ENCODE results near the gene KNTC1. TPM values are rescaled to one million over a fixed set of nuclear protein-coding genes. Genes with fewer than 3 reads are reported as not detected.
"Not testable (repeated sequence)": the region's sequence is repeated elsewhere in the genome, so short reads cannot be mapped to it uniquely, and the experiment has no call there.

The KNTC1 gene, protein sequence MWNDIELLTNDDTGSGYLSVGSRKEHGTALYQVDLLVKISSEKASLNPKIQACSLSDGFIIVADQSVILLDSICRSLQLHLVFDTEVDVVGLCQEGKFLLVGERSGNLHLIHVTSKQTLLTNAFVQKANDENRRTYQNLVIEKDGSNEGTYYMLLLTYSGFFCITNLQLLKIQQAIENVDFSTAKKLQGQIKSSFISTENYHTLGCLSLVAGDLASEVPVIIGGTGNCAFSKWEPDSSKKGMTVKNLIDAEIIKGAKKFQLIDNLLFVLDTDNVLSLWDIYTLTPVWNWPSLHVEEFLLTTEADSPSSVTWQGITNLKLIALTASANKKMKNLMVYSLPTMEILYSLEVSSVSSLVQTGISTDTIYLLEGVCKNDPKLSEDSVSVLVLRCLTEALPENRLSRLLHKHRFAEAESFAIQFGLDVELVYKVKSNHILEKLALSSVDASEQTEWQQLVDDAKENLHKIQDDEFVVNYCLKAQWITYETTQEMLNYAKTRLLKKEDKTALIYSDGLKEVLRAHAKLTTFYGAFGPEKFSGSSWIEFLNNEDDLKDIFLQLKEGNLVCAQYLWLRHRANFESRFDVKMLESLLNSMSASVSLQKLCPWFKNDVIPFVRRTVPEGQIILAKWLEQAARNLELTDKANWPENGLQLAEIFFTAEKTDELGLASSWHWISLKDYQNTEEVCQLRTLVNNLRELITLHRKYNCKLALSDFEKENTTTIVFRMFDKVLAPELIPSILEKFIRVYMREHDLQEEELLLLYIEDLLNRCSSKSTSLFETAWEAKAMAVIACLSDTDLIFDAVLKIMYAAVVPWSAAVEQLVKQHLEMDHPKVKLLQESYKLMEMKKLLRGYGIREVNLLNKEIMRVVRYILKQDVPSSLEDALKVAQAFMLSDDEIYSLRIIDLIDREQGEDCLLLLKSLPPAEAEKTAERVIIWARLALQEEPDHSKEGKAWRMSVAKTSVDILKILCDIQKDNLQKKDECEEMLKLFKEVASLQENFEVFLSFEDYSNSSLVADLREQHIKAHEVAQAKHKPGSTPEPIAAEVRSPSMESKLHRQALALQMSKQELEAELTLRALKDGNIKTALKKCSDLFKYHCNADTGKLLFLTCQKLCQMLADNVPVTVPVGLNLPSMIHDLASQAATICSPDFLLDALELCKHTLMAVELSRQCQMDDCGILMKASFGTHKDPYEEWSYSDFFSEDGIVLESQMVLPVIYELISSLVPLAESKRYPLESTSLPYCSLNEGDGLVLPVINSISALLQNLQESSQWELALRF (N-terminal part only)
- polyA plus RNA-seq (2013, experiment 1 of 4) = 125 TPM
- 122 TPM for polyA plus RNA-seq (2013, experiment 2 of 4)
- polyA plus RNA-seq (2013, experiment 3 of 4) = 90.6 TPM
- 97.6 TPM for polyA plus RNA-seq (2013, experiment 4 of 4)

GRCh38 chr12:122526683-122527477 is at the start of gene KNTC1, which contains the start of gene RSRC2:
KNTC1 (plus strand) TSS chr12:122527249; CDS start chr12:122530064, 2,815 bp downstream.
RSRC2 (minus strand) TSS chr12:122526936; CDS start chr12:122526853, 83 bp downstream.
- no peaks in the 10 kb centered on the region for H3K9me3 ChIP-seq (ENCODE audit: control insufficient read depth, low read length)
- H3K4me1 ChIP-seq (ENCODE audit: control insufficient read depth, insufficient read depth, low read length) = peaks cover 19% of the 10 kb centered on the region
- H3K27me3 ChIP-seq (ENCODE audit: control insufficient read depth, insufficient read depth, low read length, poor library complexity, severe bottlenecking) = no peaks in the 10 kb centered on the region
- peaks cover 13% of the 10 kb centered on the region for H3K36me3 ChIP-seq (ENCODE audit: control insufficient read depth, insufficient read depth, low read length)
- peak within 1 kb of the TSS; percentile 68 for H3K4me3 ChIP-seq (ENCODE audit: insufficient read depth, low read depth, low read length)
- 0% methylated on average over 51 of the region's 51 CpGs for WGBS, 2 experiments
- H3K27ac ChIP-seq (ENCODE audit: insufficient read depth, low read depth, low read length, poor library complexity, severe bottlenecking) = peak within 1 kb of the TSS; percentile 100

DNA sequence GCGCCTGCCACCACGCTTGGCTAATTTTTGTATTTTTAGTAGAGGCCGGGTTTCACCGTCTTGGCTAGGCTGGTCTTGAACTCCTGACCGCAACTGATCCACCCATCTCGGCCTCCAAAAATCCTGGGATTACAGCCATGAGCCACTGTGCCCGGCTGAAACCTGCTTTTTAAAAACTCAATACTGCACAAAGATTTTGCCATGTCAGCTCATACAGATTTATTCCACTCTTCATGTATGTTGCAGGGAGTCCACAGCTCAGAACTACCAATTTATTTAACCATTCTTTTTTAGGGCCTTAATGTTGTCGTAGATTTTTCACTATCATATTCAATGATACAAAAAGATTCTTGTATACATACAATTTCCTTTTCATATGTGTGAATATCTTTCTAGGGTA is 46.3 kb upstream of the KNTC1 start:
- H3K27me3 ChIP-seq (ENCODE audit: control insufficient read depth, insufficient read depth, low read length, poor library complexity, severe bottlenecking) = no peaks in the 10 kb centered on the region
- H3K4me1 ChIP-seq (ENCODE audit: control insufficient read depth, insufficient read depth, low read length) = no peaks in the 10 kb centered on the region
- H3K4me3 ChIP-seq (ENCODE audit: insufficient read depth, low read depth, low read length) = no peak overlapping the region
- 94% methylated on average over 7 to 8 of the region's 8 CpGs for WGBS, 2 experiments
- H3K9me3 ChIP-seq (ENCODE audit: control insufficient read depth, low read length) = no peaks in the 10 kb centered on the region
- H3K27ac ChIP-seq (ENCODE audit: insufficient read depth, low read depth, low read length, poor library complexity, severe bottlenecking) = no peak overlapping the region
- H3K36me3 ChIP-seq (ENCODE audit: control insufficient read depth, insufficient read depth, low read length) = peaks cover 48% of the 10 kb centered on the region

GRCh38 chr12:122481861-122482260 is 45.2 kb upstream of the KNTC1 start:
- Histone ChIP-seq H3K9me3 (ENCODE audit: control insufficient read depth, low read length) (no peaks in the 10 kb centered on the region), H3K4me3 (ENCODE audit: insufficient read depth, low read depth, low read length) (no peak overlapping the region), H3K27ac (ENCODE audit: insufficient read depth, low read depth, low read length, poor library complexity, severe bottlenecking) (no peak overlapping the region), H3K36me3 (ENCODE audit: control insufficient read depth, insufficient read depth, low read length) (peaks cover 45% of the 10 kb centered on the region), H3K27me3 (ENCODE audit: control insufficient read depth, insufficient read depth, low read length, poor library complexity, severe bottlenecking) (no peaks in the 10 kb centered on the region), H3K4me1 (ENCODE audit: control insufficient read depth, insufficient read depth, low read length) (no peaks in the 10 kb centered on the region)
- WGBS, 2 experiments = 88 to 96% methylated on average over 4 of the region's 6 CpGs

DNA sequence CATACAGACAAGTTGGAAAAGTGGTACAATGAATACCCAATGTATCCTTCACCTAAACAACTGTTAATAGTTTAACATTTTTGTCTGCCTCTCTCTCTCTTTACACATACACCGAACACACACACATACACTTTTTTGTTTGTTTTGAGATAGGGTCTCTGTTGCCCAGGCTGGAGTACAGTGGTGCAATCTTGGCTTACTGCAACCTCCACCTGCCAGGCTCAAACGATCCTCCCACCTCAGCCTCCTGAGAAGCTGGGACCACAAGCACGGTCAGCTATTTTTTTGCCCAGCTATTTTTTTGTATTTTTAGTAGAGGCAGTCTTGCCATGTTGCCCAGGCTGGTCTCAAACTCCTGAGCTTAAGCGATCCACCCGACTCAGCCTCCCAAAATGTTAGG is 43.1 kb upstream of the KNTC1 start:
- no peaks in the 10 kb centered on the region for H3K27me3 ChIP-seq (ENCODE audit: control insufficient read depth, insufficient read depth, low read length, poor library complexity, severe bottlenecking)
- no peaks in the 10 kb centered on the region for H3K9me3 ChIP-seq (ENCODE audit: control insufficient read depth, low read length)
- peaks cover 46% of the 10 kb centered on the region for H3K36me3 ChIP-seq (ENCODE audit: control insufficient read depth, insufficient read depth, low read length)
- no peak overlapping the region for H3K4me3 ChIP-seq (ENCODE audit: insufficient read depth, low read depth, low read length)
- H3K4me1 ChIP-seq (ENCODE audit: control insufficient read depth, insufficient read depth, low read length) = no peaks in the 10 kb centered on the region
- 90 to 91% methylated on average over 5 of the region's 5 CpGs for WGBS, 2 experiments
- H3K27ac ChIP-seq (ENCODE audit: insufficient read depth, low read depth, low read length, poor library complexity, severe bottlenecking) = no peak overlapping the region

DNA sequence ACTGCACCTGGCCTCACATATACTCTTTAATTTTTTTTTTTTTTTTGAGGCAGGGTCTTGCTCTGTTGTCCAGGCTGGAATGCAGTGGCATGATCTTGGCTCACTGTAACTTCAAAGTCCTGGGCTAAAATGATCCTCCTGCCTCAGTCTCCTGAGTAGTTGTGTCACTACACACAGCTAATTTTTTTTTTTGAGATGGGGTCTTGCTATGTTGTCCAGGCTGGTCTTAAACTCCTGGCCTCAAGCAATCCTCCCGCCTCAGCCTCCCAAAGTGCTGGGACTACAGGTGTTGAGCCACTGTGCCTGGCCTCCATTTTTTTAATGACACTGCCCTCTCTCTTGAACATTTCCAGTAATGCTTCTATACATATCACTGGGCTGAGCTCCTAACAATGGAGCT is 42.7 kb upstream of the KNTC1 start:
- not testable (repeated sequence) for H3K4me3 ChIP-seq (ENCODE audit: insufficient read depth, low read depth, low read length); H3K27me3 ChIP-seq (ENCODE audit: control insufficient read depth, insufficient read depth, low read length, poor library complexity, severe bottlenecking); H3K9me3 ChIP-seq (ENCODE audit: control insufficient read depth, low read length); H3K27ac ChIP-seq (ENCODE audit: insufficient read depth, low read depth, low read length, poor library complexity, severe bottlenecking); H3K4me1 ChIP-seq (ENCODE audit: control insufficient read depth, insufficient read depth, low read length)
- WGBS, 2 experiments = 94 to 95% methylated on average over 1 of the region's 1 CpG
- H3K36me3 ChIP-seq (ENCODE audit: control insufficient read depth, insufficient read depth, low read length) = peaks cover 50% of the 10 kb centered on the region

DNA sequence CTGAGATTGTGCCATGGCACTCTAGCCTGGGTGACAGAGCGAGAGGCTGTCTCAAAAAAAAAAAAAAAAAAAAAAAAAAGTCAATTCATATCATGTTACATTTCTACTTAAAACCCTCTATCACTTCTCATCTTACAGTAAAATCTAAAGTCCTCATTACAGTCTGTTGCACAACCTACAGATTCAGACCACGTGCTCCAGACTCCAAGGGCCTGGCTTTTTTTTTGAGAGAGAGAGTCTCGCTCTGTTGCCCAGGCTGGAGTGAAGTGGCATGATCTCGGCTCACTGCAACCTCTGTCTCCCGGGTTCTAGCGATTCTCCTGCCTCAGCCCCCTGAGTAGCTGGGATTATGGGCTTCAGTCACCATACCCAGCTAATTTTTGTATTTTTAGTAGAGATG is 40.7 kb upstream of the KNTC1 start:
- H3K4me3 ChIP-seq (ENCODE audit: insufficient read depth, low read depth, low read length); H3K4me1 ChIP-seq (ENCODE audit: control insufficient read depth, insufficient read depth, low read length); H3K27ac ChIP-seq (ENCODE audit: insufficient read depth, low read depth, low read length, poor library complexity, severe bottlenecking); H3K9me3 ChIP-seq (ENCODE audit: control insufficient read depth, low read length); H3K27me3 ChIP-seq (ENCODE audit: control insufficient read depth, insufficient read depth, low read length, poor library complexity, severe bottlenecking): not testable (repeated sequence)
- 92 to 97% methylated on average over 6 of the region's 6 CpGs for WGBS, 2 experiments
- peaks cover 46% of the 10 kb centered on the region for H3K36me3 ChIP-seq (ENCODE audit: control insufficient read depth, insufficient read depth, low read length)

GRCh38 chr12:122486805-122487426 is 40.1 kb upstream of the KNTC1 start:
- no peaks in the 10 kb centered on the region for H3K4me1 ChIP-seq (ENCODE audit: control insufficient read depth, insufficient read depth, low read length)
- H3K9me3 ChIP-seq (ENCODE audit: control insufficient read depth, low read length) = no peaks in the 10 kb centered on the region
- 95 to 97% methylated on average over 7 of the region's 7 CpGs for WGBS, 2 experiments
- peaks cover 45% of the 10 kb centered on the region for H3K36me3 ChIP-seq (ENCODE audit: control insufficient read depth, insufficient read depth, low read length)
- H3K27me3 ChIP-seq (ENCODE audit: control insufficient read depth, insufficient read depth, low read length, poor library complexity, severe bottlenecking) = no peaks in the 10 kb centered on the region
- H3K27ac ChIP-seq (ENCODE audit: insufficient read depth, low read depth, low read length, poor library complexity, severe bottlenecking) = no peak overlapping the region
- H3K4me3 ChIP-seq (ENCODE audit: insufficient read depth, low read depth, low read length) = no peak overlapping the region

DNA sequence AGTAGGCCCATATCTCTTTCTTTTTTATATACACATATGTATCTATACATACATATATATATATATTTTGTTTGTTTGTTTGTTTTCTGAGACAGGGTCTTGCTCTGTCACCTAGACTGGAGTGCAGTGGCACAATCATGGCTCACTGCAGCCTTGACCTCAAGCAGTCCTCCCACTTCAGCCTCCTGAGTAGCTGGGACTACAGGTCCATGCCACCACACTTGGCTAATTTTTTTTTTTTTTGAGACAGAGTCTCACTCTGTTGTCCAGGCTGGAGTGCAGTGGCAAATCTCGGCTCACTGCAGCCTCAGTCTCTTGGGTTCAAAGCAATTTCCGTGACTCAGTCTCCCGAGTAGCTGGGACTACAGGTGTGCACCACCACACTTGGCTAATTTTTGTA is 39.2 kb upstream of the KNTC1 start:
- H3K36me3 ChIP-seq (ENCODE audit: control insufficient read depth, insufficient read depth, low read length) = peaks cover 43% of the 10 kb centered on the region
- not testable (repeated sequence) for H3K27ac ChIP-seq (ENCODE audit: insufficient read depth, low read depth, low read length, poor library complexity, severe bottlenecking); H3K4me1 ChIP-seq (ENCODE audit: control insufficient read depth, insufficient read depth, low read length); H3K9me3 ChIP-seq (ENCODE audit: control insufficient read depth, low read length); H3K27me3 ChIP-seq (ENCODE audit: control insufficient read depth, insufficient read depth, low read length, poor library complexity, severe bottlenecking); H3K4me3 ChIP-seq (ENCODE audit: insufficient read depth, low read depth, low read length)
- 85 to 97% methylated on average over 3 of the region's 3 CpGs for WGBS, 2 experiments

GRCh38 chr12:122489038-122489437 is 38.0 kb upstream of the KNTC1 start:
- no peaks in the 10 kb centered on the region for H3K4me1 ChIP-seq (ENCODE audit: control insufficient read depth, insufficient read depth, low read length)
- WGBS, 2 experiments = 94 to 99% methylated on average over 2 of the region's 2 CpGs
- H3K4me3 ChIP-seq (ENCODE audit: insufficient read depth, low read depth, low read length) = no peak overlapping the region
- no peak overlapping the region for H3K27ac ChIP-seq (ENCODE audit: insufficient read depth, low read depth, low read length, poor library complexity, severe bottlenecking)
- H3K36me3 ChIP-seq (ENCODE audit: control insufficient read depth, insufficient read depth, low read length) = peaks cover 42% of the 10 kb centered on the region
- H3K27me3 ChIP-seq (ENCODE audit: control insufficient read depth, insufficient read depth, low read length, poor library complexity, severe bottlenecking) = no peaks in the 10 kb centered on the region
- H3K9me3 ChIP-seq (ENCODE audit: control insufficient read depth, low read length) = no peaks in the 10 kb centered on the region
